Activated CD8-positive, alpha-beta memory T cell treated with anti-CD3 and anti-CD28 coated beads, Interleukin-2, amount 50 U/mL, for 4 hours (primary cell): ENCODE data around the gene PON1.

Source experiments
- DNase-seq: peaks from one replicate; pipeline ENCODE4 v3.0.0-alpha.2; 2020

PON1 gene

GRCh38 chr7:95316588-95316987 is 7.7 kb downstream of the PON1 start:
- no peak for DNase-seq

- no peak for DNase-seq
Measured at GRCh38 chr7:95312561-95312960, 11.8 kb downstream of the PON1 start.

GRCh38 chr7:95311389-95311788 is 12.9 kb downstream of the PON1 start:
- no peak for DNase-seq

GRCh38 chr7:95309951-95310350 is 14.4 kb downstream of the PON1 start:
- DNase-seq, result no peak

- no peak for DNase-seq
Measured at GRCh38 chr7:95304990-95305389, 19.3 kb downstream of the PON1 start.

- no peak for DNase-seq
Measured at GRCh38 chr7:95303013-95303905, 21.1 kb downstream of the PON1 start.

GRCh38 chr7:95298091-95298490 is 26.2 kb downstream of the PON1 start:
- no peak for DNase-seq

- no peak for DNase-seq
Measured at GRCh38 chr7:95297041-95297440, 27.3 kb downstream of the PON1 start.

GRCh38 chr7:95296456-95296855 is 27.9 kb downstream of the PON1 start:
- no peak for DNase-seq

- DNase-seq, result no peak
Measured at GRCh38 chr7:95295397-95295796, 28.9 kb downstream of the PON1 start.

- DNase-seq, result no peak
Measured at GRCh38 chr7:95290166-95290830, 34.0 kb downstream of the PON1 start.

- DNase-seq, result no peak
Measured at GRCh38 chr7:95286096-95286495, 38.2 kb downstream of the PON1 start.

- no peak for DNase-seq
Measured at GRCh38 chr7:95279417-95279816, 44.9 kb downstream of the PON1 start.

GRCh38 chr7:95276114-95276513 is 48.2 kb downstream of the PON1 start:
- no peak for DNase-seq

- DNase-seq, result no peak
Measured at GRCh38 chr7:95269640-95270039, 54.7 kb downstream of the PON1 start.

- DNase-seq, result no peak
Measured at GRCh38 chr7:95267754-95268153, 56.6 kb downstream of the PON1 start.

GRCh38 chr7:95265634-95266033 is 58.7 kb downstream of the PON1 start:
- DNase-seq, result no peak

- no peak for DNase-seq
Measured at GRCh38 chr7:95264363-95264891, 59.9 kb downstream of the PON1 start.

- no peak for DNase-seq
Measured at GRCh38 chr7:95263785-95264362, 60.5 kb downstream of the PON1 start.

GRCh38 chr7:95262875-95263274 is 61.5 kb downstream of the PON1 start:
- no peak for DNase-seq

- DNase-seq, result no peak
Measured at GRCh38 chr7:95261895-95262415, 62.4 kb downstream of the PON1 start.

- no peak for DNase-seq
Measured at GRCh38 chr7:95255691-95256090, 68.6 kb downstream of the PON1 start.

- DNase-seq, result no peak
Measured at GRCh38 chr7:95253986-95254385, 70.3 kb downstream of the PON1 start.

- DNase-seq, result no peak
Measured at GRCh38 chr7:95251966-95252365, 72.4 kb downstream of the PON1 start.
